ENCODE results near the gene ZBTB2.
A peak's percentile ranks its signal among the peaks of the same experiment; 100 is the strongest.
"Not testable (repeated sequence)": the region's sequence is repeated elsewhere in the genome, so short reads cannot be mapped to it uniquely, and the experiment has no call there.

ZBTB2 gene

DNA sequence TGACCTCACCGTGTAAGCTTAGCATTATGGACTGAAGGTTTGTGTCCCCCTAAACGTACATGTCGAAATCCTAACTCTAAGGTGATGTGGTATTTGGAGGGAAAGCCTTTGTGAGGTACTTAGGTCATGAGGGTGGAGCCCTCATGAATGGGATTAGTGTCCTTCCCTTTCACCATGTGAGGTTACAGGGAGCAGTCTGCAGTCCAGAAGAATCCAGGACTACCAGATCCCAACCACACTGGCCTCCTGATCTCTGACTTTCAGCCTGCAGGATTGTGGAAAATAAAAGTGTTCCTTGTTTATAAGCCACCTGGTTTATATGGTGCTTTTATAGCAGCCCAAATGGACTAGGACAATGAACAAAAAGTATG lies 73.4 kb downstream of the ZBTB2 start:
- H3K4me2 ChIP-seq, result no peak overlapping the region
- H4K20me1 ChIP-seq, result peaks cover 0 to 48% (median 0%) of the 10 kb centered on the region in 11 experiments; a peak in 5 of 22 replicates
- H3K36me3 ChIP-seq, result peaks cover 6 to 100% (median 89%) of the 10 kb centered on the region in 11 experiments; a peak in 21 of 22 replicates
- H3K4me3 ChIP-seq, result no peak overlapping the region
- no peak overlapping the region for H3K27ac ChIP-seq
- H3K4me1 ChIP-seq, result peaks cover 0 to 7% (median 2%) of the 10 kb centered on the region in 10 experiments; a peak in 5 of 20 replicates
- no peak overlapping the region for H3K9ac ChIP-seq
- H3K27me3 ChIP-seq, result no peaks in the 10 kb centered on the region
- no peak for TF ChIP-seq Cebpa-rat (IDR thresholded peaks at IDR 0.05)
- peaks cover 25 to 73% (median 50%) of the 10 kb centered on the region in 11 experiments for H3K9me3 ChIP-seq (replicated peaks in 1 of 11)

- no peak overlapping the region for H3K4me3 ChIP-seq
Observed at GRCh38 chr6:151317103-151317994, 74.0 kb downstream of the ZBTB2 start.

GRCh38 chr6:151315661-151316060 lies 75.7 kb downstream of the ZBTB2 start:
- not testable (repeated sequence) for H3K4me1 ChIP-seq, H3K27ac ChIP-seq, H3K9ac ChIP-seq, H3K4me2 ChIP-seq, H3K27me3 ChIP-seq
- Histone ChIP-seq H3K36me3 (peaks cover 6 to 100% (median 94%) of the 10 kb centered on the region in 11 experiments; a peak in 21 of 22 replicates), H4K20me1 (peaks cover 0 to 37% (median 0%) of the 10 kb centered on the region in 11 experiments; a peak in 4 of 22 replicates), H3K9me3 (replicated peaks in 1 of 11) (peaks cover 25 to 70% (median 57%) of the 10 kb centered on the region in 11 experiments), H3K4me3 (0 out of 20 replicates have a peak overlapping the region, but pooled peaks of 1 of the 10 experiments have one; percentile 7)

More at GRCh38 chr6:151317103-151317994, 74.0 kb downstream of the ZBTB2 start:
- H3K36me3 ChIP-seq, result peaks cover 6 to 100% (median 92%) of the 10 kb centered on the region in 11 experiments; a peak in 21 of 22 replicates
- H4K20me1 ChIP-seq, result peaks cover 0 to 41% (median 0%) of the 10 kb centered on the region in 11 experiments; a peak in 5 of 22 replicates
- no peak for TF ChIP-seq Cebpa-rat (IDR thresholded peaks at IDR 0.05)
- peaks cover 25 to 75% (median 52%) of the 10 kb centered on the region in 11 experiments for H3K9me3 ChIP-seq (replicated peaks in 1 of 11)
- H3K9ac ChIP-seq, result no peak overlapping the region
- H3K27ac ChIP-seq, result 0 out of 22 replicates have a peak overlapping the region, but pooled peaks of 1 of the 11 experiments have one; percentile 1
- H3K4me2 ChIP-seq, result no peak overlapping the region
- peaks cover 0 to 3% (median 0%) of the 10 kb centered on the region in 10 experiments; a peak in 2 of 20 replicates for H3K4me1 ChIP-seq
- no peaks in the 10 kb centered on the region for H3K27me3 ChIP-seq

All from BLaER1 treated with 17β-estradiol and CSF1 and Interleukin-3, amounts not matched to agents 10 nM and 100 nM (cell line).